GM18907 (cell line): ENCODE measurements around the gene PROKR2.

Source experiments
- ATAC-seq: cut with Tn5 transposase; IDR thresholded peaks from one replicate; pipeline ENCODE4 v1.9.1; 2021; ENCODE audit warnings: mild to moderate bottlenecking, moderate library complexity; ENCODE audit not compliant: unreplicated experiment

PROKR2 gene

GRCh38 chr20:5316188-5317158 is at the start of gene PROKR2:
TSS of gene PROKR2 (minus strand) at chr20:5316954. CDS start at chr20:5314369, 2,585 bp downstream.
- no peak for ATAC-seq

- ATAC-seq: no peak
Observed at GRCh38 chr20:5364997-5365597, 48.3 kb upstream of the PROKR2 start.

DNA sequence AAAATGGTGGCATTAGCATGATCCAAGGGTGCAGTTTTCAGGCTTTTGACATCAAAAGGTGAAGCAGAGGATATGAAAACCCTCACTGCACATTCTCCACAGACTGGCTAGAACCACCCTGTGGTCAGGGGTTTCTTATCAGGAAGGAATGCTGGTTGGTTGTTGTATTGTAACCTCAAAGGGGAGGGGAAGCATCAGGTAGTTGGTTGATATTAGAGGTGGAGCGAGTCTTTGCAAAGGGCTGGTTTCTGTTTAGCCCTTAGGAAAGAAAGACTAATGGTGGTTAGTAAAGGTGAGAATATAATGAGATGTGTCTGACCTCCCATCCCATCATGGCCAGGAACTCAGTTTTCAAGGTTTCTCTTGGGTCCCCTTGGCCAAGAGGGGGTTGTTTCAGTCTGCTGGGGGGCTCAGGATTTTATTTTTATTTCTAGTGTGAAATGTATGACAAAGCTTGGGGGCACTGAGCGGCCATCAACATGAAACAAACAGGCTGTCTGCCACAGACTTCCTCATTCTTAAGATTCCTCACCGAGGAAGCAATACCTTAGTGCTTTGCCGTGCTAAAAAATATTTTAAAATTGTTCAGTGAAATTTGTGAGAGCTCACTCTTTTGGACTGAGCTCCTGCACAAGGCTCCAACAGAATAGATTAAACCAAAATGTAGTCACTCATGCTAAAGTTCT is 47.5 kb upstream of the PROKR2 start:
- no peak for ATAC-seq

DNA sequence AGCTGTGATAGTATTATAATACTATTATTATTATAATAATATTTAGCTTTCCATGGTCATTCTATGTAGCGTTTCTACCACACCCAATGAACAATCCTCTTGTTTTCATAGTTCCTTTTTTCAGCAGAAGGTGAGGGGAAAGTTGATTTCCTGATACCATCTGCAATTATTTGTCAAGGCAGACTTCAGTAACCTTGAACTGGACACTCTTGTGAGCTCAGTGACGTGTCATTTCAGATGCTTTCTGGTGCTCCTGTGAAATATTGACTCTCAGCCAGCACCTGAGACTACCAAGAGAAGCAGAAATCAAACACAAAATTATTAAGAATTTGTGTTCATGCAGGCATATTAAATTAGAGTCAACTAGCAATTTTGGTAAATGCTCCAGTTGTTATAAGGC is 46.0 kb upstream of the PROKR2 start:
- ATAC-seq: no peak

DNA sequence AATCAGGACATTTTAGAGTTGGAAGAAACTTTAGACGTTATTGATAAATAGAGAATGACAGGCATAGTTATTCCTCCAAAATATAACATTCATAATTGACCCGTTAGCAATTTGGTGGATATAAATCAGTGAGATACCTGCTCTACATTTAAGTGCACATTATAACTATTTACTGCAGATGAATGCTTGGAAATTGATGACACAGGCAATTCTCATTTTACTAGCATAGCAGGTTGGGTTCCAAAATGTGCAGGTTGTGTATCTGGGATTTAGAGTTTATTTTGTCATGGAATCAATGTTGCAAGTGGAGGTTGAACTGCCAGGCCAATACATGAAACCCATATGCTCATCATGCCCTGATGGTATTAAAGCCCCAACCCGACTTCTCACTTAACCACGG is 44.4 kb upstream of the PROKR2 start:
- ATAC-seq: no peak

GRCh38 chr20:5357946-5358345 is 41.2 kb upstream of the PROKR2 start:
- no peak for ATAC-seq

GRCh38 chr20:5356941-5357340 is 40.2 kb upstream of the PROKR2 start:
- no peak for ATAC-seq

GRCh38 chr20:5354901-5355300 is 38.1 kb upstream of the PROKR2 start:
- no peak for ATAC-seq

DNA sequence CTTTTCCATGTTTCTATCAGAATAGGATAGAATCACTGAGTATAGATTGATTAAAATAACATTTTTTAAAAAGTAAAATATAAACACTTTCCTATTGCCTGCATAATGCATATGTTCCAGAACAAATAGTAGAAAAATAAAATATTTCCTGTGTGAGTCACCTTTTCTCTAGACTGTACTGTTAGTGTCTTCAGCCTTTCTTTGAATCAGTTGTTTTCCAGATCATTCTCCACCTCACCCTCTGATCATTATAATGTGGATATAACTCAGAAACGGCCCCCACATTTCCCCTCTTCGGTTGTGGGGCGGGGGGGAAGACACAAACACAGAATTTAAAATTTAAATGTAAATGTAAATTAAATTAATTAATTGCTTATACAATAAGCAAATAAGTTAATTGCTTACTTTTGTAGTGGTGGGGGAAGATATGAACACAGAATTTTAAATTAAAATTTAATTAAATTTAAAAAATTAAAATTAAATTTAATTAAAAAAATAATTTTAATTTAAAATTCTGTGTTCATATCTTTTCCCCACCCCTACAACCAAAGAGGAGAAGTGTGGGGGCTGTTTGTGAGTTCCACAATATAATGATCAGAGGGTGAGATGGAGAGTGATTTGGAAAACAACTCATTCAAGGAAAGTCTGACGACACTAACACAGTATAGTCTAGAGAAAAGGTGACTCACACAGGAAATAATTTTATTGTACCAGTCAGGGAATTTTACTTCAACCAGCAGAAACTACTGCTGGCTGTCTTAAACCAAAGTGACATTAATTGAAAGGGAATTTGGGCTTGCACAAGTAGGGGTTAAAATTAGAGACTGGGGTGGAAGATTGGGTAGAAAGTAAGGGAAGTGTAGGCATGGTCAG is 37.1 kb upstream of the PROKR2 start:
- no peak for ATAC-seq

DNA sequence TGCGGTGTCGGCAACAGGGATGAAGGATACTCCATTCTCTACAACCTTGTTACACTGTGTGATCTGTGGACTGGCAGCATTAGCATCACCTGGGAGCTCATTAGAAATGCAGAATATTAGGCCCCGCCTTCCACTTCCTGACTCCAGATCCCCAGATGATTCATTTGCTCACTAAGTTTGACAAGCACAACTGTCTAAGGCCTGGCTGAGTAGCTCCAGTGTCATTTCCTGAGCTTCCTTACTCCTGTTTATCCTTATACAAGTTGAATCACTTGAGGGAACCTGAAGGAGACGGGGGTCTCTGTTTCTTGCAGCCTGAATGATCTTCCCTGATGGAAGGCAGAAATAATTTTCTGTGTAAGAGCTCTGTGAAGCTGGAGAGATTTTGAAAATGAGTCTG is 32.7 kb upstream of the PROKR2 start:
- no peak for ATAC-seq

- ATAC-seq: no peak
Observed at GRCh38 chr20:5342021-5342420, 25.3 kb upstream of the PROKR2 start.

DNA sequence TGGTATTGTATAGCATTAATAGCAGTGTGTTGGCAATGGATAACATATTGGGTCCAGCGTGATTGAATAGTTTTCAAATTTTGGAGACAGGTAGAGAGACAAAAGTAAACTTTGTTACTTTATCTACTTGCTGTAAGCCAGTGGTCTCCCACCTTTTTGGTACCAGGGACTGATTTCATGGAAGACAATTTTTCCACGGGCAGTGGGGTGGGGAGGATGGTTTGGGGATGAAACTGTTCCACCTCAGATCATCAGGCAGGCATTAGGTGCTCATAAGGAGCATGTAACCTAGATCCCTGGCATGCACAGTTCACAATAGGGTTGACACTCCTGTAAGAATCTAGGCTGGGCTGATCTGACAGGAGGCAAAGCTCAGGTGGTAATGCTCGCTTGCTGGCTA is 14.6 kb upstream of the PROKR2 start:
- ATAC-seq: no peak

- no peak for ATAC-seq
Observed at GRCh38 chr20:5328268-5328667, 11.5 kb upstream of the PROKR2 start.

DNA sequence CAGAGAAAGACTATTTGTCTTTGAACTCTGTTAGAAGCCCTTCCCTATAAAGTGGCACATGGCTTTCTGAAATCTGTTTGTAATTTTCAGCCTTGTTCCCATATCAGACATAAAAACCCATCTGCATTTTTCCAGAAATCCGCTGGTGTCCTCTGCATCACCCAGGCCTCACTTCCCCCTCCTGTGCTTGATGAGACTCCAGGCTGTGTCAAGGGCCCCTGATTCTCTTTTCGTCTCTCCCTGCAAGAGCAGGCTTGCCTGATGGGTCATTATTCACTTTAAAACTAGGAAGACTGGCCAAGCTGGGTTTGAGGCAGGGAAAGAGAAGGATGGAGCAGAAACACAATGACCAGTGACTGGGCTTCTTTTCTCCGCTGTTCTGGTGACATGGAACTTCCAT is 10.6 kb upstream of the PROKR2 start:
- no peak for ATAC-seq

DNA sequence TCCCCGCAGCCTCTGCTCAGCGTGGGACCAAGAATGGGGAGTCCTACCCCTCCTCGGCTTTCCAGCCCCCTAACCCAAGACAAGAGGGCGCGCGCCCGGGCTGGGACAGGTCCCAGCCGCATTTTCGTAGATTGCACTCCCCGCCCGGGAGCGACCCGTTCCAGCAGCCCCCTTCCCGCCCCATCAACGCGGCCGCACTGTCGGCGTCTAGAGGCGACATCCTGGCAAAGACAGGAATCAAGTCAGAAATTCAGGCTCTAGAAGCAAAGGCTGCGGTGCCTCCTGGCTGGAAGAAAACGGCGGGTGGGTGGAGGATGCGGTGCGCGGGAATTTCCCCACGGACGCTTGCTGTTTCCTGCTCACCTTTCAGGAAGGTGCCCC is 957 bp downstream of the PROKR2 start:
- no peak for ATAC-seq

DNA sequence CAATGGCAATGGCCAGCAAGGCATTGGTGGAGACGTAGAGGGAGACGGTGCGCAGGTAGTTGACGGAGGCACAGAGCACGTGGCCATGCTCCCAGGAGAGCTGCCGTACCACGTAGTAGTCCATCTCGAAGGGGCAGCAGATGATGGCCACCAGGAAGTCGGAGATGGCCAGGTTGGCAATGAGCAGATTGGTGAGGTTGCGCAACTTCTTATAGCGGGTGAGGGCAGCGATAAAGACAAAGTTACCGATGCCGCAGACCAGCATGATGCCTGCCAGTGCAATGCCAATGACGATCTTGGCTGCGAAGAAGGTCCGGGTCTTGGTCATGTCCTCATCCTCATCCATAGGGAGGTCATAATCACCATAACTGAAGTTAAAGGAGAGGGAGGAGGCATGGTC is 2.8 kb downstream of the PROKR2 start:
- no peak for ATAC-seq

GRCh38 chr20:5312518-5312917 is 4.2 kb downstream of the PROKR2 start:
- ATAC-seq: no peak

- no peak for ATAC-seq
Observed at GRCh38 chr20:5309971-5310370, 6.8 kb downstream of the PROKR2 start.

DNA sequence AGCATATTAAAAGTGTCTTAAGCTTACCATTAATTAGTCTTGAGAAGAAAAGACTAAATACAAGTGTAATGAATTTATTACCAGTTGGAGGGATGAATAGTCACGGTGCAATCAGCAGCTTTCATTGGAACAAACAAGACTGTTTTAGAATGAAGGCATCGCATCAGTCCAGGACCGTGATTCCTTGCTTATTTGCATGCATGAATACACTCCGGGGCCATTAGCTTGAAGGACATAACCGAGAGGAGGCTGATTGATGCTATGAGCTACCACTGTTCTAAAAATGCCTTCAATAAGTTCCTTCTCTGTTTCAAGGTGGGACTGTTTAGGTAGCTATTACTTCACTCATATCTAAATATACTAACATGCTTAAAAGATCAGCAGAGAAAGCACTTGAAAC is 17.9 kb downstream of the PROKR2 start:
- no peak for ATAC-seq

DNA sequence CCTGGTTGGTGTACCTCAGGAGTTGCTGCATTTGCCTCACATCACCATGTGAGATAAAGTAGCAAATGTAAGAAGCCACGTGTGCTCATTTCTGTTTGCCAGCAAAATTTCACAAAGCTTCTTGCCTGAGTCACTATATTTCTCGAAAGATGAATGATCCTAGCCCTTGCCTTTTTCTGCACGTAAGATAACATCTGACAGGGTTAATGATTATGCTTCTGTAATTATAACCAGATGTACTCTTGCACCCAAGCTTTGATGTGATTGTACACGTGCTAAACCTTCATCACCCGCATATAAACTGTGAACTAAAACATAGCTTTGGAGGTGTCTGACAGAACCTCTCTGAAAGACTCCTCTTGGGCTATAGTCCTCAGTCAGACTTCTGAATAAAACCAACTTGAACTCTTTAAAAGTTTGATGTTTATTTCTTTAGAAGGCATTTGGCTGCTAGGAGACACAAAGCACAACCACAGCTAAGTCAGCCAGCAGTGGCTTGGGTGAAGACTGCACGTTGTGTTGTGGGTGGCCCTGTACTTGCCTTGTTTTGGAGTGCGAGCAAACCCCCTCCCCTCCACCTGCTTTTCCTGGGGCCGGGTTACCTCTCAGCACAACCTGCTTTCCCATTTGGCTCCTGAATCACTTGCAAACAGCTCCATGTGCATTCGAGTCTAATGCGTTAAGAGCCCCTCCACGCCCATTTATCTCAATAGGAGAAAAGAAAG is 19.3 kb downstream of the PROKR2 start:
- no peak for ATAC-seq
